Measurements from ENCODE around the gene ZNF219.

ZNF219 gene

DNA sequence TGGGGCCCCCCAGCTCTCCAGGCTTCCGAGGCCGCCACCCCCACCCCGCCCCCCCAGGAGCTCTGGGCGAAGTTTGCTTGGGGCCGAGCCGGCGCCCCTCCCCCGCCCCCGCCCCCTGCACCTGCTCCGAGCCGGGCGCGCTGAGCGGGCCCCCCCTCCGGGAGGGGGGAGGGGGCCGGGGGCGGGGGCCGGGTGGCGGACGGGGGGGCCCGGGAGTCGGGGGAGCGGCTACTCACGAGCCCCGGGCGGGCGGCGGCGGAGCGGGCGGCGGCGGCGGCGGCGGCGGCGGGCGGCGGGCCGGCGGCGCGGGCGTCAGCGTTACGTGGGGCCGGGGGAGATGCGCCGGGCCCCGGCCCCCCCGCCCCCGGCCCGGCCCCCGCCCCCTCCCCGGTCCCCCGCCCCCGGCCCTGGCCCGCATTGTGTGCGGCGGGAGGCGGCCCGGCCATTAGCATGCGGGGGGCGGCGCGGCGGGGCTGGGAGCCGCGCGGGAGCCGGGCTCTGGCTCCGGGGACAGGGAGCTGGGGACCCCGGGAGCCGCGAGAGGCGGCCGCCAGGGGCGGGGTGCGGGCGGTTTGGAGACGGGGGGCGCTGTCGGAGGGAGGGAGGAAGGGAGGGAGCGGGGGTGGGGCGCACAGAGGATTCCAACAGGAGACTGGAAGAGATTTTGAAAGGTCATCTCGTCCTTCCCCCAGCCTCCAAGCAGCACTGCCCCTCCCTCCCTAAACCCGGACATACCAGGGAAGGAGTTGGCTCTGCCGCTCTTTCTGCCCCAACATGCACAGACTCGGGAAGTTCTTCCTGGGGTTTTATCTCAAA is at the start of gene ZNF219:
ZNF219 (minus strand) TSS at position 580 of the 816 bp plus-strand sequence. CDS start 5,064 bp downstream, outside the sequence.
- DNase-seq = peak; percentile 60

- no peak for DNase-seq
Observed at GRCh38 chr14:21145437-21145836, 47.0 kb upstream of the ZNF219 start.

DNA sequence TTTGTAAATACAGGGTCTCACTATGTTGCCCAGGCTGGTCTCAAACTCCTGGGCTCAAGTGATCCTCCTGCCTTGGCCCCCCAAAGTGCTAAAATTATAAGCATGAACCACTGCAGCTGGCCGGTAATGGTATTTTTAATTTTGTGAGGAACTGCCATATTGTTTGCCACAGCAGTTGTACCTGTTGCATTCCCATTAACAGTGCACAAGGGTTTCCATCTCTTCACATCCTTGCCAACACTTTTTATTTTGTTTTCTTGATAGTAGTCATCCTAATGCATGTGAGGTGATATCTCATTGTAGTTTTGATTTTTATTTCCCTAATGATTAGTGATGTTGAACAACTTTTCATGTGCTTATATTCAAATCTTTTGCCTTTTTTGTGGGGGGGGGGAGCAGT is 43.9 kb upstream of the ZNF219 start:
- DNase-seq = no peak

GRCh38 chr14:21136024-21136423 is 37.6 kb upstream of the ZNF219 start:
- peak; percentile 50 for DNase-seq

- no peak for DNase-seq
Observed at GRCh38 chr14:21133901-21134300, 35.4 kb upstream of the ZNF219 start.

GRCh38 chr14:21123429-21123828 is 25.0 kb upstream of the ZNF219 start:
- DNase-seq = no peak

- DNase-seq = no peak
Observed at GRCh38 chr14:21121122-21121521, 22.7 kb upstream of the ZNF219 start.

GRCh38 chr14:21120686-21121085 is 22.2 kb upstream of the ZNF219 start:
- no peak for DNase-seq

GRCh38 chr14:21118933-21119332 is 20.5 kb upstream of the ZNF219 start:
- DNase-seq = no peak

- DNase-seq = no peak
Observed at GRCh38 chr14:21113369-21113768, 14.9 kb upstream of the ZNF219 start.

GRCh38 chr14:21112255-21112654 is 13.8 kb upstream of the ZNF219 start:
- no peak for DNase-seq

GRCh38 chr14:21109377-21110138 is 11.1 kb upstream of the ZNF219 start:
- DNase-seq = peak; percentile 14

- DNase-seq = no peak
Observed at GRCh38 chr14:21108791-21109190, 10.3 kb upstream of the ZNF219 start.

- peak; percentile 60 for DNase-seq
Observed at GRCh38 chr14:21107283-21107800, 8.9 kb upstream of the ZNF219 start.

GRCh38 chr14:21106498-21107282 is 8.2 kb upstream of the ZNF219 start:
- peak; percentile 85 for DNase-seq

DNA sequence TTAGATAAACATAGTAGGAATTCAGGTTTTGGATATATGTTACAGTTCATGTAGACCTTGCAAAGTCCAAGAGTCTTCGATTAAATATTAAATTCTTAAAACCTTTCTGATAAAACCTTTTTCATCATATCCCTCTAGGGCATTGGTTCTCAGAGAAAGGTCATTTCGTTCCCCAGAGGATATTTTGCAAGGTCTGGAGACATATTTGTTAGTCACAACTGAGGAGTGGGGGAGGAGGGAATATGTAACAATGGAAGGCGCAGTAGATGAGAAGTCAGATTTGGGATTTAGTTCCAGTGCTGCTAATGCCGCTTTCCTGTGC is 7.7 kb upstream of the ZNF219 start:
- no peak for DNase-seq

DNA sequence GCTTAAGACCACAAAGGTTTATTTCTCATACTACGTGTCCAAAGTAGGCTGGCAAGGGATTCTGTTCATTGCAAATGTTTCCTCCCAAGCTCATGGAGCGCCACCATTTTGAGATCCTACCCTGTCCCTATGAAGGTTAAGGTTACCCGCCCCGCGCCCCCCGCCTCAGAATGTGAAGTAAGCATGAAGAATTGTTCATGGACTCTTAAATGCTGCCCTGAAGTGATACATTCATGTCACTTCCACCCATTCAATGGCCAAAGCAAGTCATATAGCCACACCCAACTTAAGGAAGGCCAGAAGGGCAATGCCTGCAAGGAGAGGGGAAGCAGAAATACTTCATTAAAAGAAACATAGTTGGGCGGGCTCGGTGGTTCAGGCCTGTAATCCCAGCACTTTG is 6.6 kb upstream of the ZNF219 start:
- DNase-seq = no peak

DNA sequence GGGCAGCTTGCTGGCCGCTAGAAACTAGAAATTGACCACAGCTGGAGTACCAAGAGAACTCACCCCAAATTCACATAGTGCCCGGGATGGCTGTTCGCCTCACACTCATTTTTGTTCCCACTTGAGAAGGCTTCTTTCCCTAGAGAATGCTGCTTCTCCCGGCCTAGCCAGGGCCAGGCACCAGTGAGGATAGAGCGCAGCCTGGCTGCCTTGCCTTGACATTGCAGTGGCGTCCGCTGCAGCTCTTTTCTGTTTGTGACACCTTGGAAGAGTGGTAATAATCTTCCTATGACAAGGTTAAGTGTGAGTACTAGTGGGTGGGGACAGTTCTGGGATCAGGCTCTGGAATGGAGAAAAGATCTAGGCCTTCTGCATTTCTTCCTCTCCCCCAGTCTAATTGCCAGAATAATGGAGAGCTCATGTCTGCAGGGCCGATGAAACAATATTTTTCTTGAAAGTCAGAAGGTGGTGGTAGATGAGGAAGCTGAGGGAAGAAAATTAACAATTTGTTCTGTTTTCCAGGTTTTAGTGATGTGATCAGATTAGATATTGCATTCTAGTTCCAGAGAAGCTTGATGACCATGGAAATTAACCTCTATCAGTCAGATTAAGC is 6.1 kb upstream of the ZNF219 start:
- DNase-seq = peak; percentile 82

GRCh38 chr14:21103710-21104447 is 5.4 kb upstream of the ZNF219 start:
- peak; percentile 97 for DNase-seq

- no peak for DNase-seq
Observed at GRCh38 chr14:21103411-21103709, 4.9 kb upstream of the ZNF219 start.

DNA sequence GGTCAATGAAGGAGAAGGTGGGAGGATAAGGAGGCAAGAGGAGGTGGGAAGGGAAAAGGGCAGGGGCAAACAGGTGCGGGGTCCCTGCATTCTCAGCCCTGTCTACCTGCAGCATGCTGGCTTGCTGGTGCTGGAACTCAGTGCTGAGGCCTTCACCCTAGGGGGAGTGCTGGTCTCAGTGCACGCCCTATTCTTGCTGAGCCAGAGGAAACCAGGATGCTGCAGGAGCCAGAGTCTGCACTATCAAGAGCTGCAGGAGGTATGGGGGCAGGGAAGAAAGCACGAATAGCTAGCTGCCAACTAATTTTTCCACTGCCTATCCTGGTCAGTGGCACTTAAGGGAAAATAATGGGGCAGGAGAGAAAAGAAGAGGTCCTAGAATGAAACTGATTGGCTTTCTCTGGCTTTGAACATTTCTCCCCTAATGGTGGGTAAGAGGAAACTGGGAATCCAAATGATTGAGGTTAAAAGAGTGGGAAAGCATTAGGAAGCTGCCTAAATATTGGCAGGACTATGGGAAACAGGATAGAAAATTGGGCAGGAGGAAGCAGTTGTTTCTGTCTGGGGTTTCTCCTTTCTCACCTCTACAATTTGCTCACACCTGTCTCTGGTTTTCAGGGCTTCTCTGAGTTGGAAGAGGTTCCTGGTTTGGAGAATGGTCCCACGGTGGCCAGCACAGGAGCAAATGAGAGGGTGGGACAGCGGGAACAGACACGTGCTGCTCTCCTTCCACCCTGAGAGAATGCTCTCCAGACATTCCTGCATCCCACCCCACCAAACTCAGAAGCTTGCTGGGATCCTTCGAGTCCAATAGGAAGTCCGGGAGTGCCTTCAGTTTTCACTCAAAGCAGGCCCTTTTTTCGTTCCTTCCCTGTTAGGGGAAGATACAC is 4.3 kb upstream of the ZNF219 start:
- peak; percentile 77 for DNase-seq

All from hematopoietic multipotent progenitor cell treated with erythropoietin and hydrocortisone succinate and interleukin-3 and kit ligand, for 8 days (in vitro differentiated cells).